Body of pancreas (tissue), 4 donors: ENCODE results near the gene CNTLN. TPM values are rescaled to one million over a fixed set of nuclear protein-coding genes. Genes with fewer than 3 reads are reported as not detected.
"Not testable (repeated sequence)": the region's sequence is repeated elsewhere in the genome, so short reads cannot be mapped to it uniquely, and the experiment has no call there.

Source experiments
- ATAC-seq: fragments of 150-250 bp; one replicate; pipeline ENCODE4 v1.9.1; 2016
- DNase-seq, 4 donors: peaks; one replicate each; pipeline ENCODE4 v3.0.0-alpha.2; 2019
- H3K27ac ChIP-seq, 4 donors: fragments of 200-600 bp; sonication (generic); 1 replicate in 3 of 4; 2 replicates in 1 of 4; pipeline versions ENCODE4 v1.5.1 to v1.6.1; 2016 to 2019; ENCODE audit warnings: mild to moderate bottlenecking in 1 of 4, mixed read lengths in 1 of 4, moderate library complexity in 1 of 4
- H3K27me3 ChIP-seq, 2 donors: fragments of 200-600 bp; sonication (generic); one replicate each; pipeline ENCODE4 v1.6.0; 2016; ENCODE audit warnings: mild to moderate bottlenecking in 1 of 2
- H3K36me3 ChIP-seq, 2 donors: fragments of 200-600 bp; sonication (generic); replicated peaks in 1 of 2; 2 replicates each; pipeline ENCODE4 v1.5.1; 2016; ENCODE audit warnings: low read depth in 2 of 2; ENCODE audit not compliant: insufficient read depth in 1 of 2
- H3K4me1 ChIP-seq: fragments of 200-600 bp; sonication (generic); one replicate; pipeline ENCODE4 v1.6.0; 2016
- H3K4me3 ChIP-seq, 2 donors: fragments of 200-600 bp; sonication (generic); 1 replicate in 1 of 2; 2 replicates in 1 of 2; pipeline ENCODE4 v1.5.1; 2016 to 2019
- H3K9me3 ChIP-seq, 3 donors: fragments of 200-600 bp; sonication (generic); 1 replicate in 2 of 3; 2 replicates in 1 of 3; pipeline ENCODE4 v1.5.1; 2016
- POLR2A ChIP-seq, 3 donors: fragments of 450-650 bp; IDR thresholded peaks; one replicate each; pipeline ENCODE4 v1.6.1; 2016; ENCODE audit warnings: antibody characterized with exemption in 3 of 3, mild to moderate bottlenecking in 2 of 3
- WGBS, 2 donors: methylation state at CpG; one replicate each; pipeline ENCODE4 v1.1.5; 2017; 5-methylcytosine and 5-hydroxymethylcytosine counted together
- intact Hi-C: fragments of 100-400 bp; cut with DNase I; formaldehyde crosslinking; loops from one replicate; pipeline ENCODE4 v1.15.1; 2023
- total RNA-seq, 2 donors: library from RNA; depleted of rRNA; stranded (reverse); fragments of >200 nt; gene quantifications; one replicate each; pipeline ENCODE4 v1.1.0, GENCODE V29; 2016
- TF ChIP-seq, protein P1 (sequence below), 7 experiments: fragments of 450-650 bp in 4 of 7; fragments of 200-600 bp in 3 of 7; sonication (generic) in 3 of 7; IDR thresholded peaks; one replicate each; pipeline ENCODE4 v1.5.1; 2016 to 2019; ENCODE audit warnings: antibody characterized with exemption in 7 of 7

CNTLN gene
- total RNA-seq, 2 donors from 2014 or later: 7.3 to 11.2 TPM

DNA sequence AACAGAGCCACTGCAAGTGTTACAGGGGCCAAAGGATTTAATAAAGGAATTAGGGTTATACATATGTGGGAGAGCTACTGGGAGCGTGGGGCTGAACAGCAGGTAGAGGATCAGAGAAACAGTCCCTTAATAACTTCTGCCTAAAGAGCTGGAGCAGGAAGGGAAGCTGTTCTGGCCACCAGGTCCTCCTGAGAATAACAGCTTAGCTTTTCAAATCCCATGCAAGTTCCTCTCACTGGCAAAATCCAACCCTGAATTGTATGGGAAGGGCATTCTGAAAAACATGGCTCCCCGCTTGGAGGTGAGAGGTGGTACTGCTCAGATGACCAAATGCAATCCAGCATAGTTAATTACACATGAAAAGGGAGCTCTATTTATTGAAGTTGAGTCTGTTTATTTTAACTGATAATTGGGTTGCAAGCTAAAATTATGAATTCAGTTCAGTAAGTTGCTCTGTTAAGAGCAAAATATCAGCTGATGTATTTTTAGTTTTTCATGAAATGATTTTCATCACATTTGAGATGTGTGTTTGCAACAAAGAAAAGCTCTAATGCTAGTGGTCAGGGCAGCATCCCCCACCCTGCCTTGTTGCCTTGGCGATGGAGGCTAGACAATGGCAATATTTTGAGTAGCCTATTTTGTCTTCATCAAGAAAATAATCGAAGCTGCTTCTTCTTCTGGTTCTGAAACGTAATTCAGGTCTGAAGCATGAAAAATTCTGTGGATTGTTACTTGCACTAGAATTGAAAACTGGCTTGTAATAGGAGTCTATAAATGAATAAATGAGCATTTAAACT lies 385.6 kb downstream of the CNTLN start:
- Histone ChIP-seq H3K9me3 (no peaks in the 10 kb centered on the region), H3K36me3 (no peaks in the 10 kb centered on the region), H3K4me1 (peaks cover 3% of the 10 kb centered on the region), H3K27ac (no peak overlapping the region), H3K4me3 (no peak overlapping the region), H3K27me3 (no peaks in the 10 kb centered on the region)
- no peak for TF ChIP-seq POLR2A (IDR thresholded peaks at IDR 0.05)
- TF ChIP-seq, protein P1, sequence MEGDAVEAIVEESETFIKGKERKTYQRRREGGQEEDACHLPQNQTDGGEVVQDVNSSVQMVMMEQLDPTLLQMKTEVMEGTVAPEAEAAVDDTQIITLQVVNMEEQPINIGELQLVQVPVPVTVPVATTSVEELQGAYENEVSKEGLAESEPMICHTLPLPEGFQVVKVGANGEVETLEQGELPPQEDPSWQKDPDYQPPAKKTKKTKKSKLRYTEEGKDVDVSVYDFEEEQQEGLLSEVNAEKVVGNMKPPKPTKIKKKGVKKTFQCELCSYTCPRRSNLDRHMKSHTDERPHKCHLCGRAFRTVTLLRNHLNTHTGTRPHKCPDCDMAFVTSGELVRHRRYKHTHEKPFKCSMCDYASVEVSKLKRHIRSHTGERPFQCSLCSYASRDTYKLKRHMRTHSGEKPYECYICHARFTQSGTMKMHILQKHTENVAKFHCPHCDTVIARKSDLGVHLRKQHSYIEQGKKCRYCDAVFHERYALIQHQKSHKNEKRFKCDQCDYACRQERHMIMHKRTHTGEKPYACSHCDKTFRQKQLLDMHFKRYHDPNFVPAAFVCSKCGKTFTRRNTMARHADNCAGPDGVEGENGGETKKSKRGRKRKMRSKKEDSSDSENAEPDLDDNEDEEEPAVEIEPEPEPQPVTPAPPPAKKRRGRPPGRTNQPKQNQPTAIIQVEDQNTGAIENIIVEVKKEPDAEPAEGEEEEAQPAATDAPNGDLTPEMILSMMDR (IDR thresholded peaks at IDR 0.05): no peak
- ATAC-seq (no peak), DNase-seq (no peak)
- WGBS, 2 donors: 70 to 83% methylated on average over 5 of the region's 5 CpGs
- intact Hi-C loops: no loop called here

DNA sequence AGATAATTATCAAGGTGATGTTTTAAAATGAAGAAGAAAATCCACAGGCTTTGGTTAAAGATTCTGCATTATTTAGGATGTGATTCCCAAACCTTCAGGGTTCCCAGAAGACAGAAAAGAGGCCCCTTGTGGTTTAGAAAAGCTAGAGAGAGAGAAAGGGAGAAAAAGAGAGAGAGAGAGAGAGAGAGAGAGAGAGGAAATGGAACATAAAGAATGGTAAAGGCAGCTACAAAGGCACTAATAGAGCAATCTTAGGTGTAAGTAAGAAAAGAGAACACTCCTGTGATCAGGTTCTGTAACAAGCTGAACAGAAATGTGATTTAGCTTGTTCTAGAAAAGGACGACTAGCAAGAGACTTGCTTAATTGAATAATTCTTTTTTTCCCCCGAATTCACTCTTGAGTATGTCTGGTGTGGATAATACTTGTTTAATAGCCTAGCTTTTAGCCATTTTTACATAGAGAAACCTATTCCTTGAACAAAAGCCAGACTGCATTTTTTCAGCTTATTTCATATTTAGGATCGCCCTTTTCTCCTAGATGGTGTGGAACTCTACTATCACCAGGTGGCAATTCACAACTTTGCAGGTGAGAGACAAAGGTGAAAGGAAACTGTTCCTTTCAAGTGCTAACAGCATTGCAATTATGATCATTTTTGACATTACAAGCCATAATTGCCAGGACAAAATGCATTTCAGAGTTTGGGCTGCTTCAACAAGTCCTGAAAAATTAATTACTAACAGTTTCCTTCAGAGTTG lies 386.4 kb downstream of the CNTLN start:
- H3K9me3 ChIP-seq: no peaks in the 10 kb centered on the region
- DNase-seq (no peak), ATAC-seq (no peak)
- no peak overlapping the region for H3K4me3 ChIP-seq
- intact Hi-C loops: no loop called here
- 67 to 68% methylated on average over 3 of the region's 3 CpGs for WGBS, 2 donors
- H3K4me1 ChIP-seq: peaks cover 3% of the 10 kb centered on the region
- TF ChIP-seq, protein P1 (IDR thresholded peaks at IDR 0.05): no peak
- no peak for TF ChIP-seq POLR2A (IDR thresholded peaks at IDR 0.05)
- H3K27ac ChIP-seq: no peak overlapping the region
- no peaks in the 10 kb centered on the region for H3K27me3 ChIP-seq
- H3K36me3 ChIP-seq: no peaks in the 10 kb centered on the region

DNA sequence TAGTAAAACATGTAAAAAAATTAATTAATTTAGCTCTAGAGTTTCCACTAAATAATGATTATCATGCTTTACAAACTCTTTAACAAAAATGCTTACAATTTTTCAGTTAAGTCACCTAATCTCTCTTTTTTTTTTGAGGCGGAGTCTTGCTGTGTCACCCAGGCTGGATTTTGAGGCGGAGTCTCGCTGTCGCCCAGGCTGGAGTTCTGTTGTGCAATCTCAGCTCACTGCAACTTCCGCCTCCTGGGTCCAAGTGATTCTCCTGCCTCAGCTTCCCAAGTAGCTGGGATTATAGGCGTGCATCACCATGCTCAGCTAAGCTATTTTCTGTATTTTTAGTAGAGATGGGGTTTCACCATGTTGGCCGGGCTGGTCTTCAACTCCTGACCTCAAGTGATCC lies 391.9 kb downstream of the CNTLN start:
- H3K4me1 ChIP-seq, DNase-seq, H3K4me3 ChIP-seq, intact Hi-C loops, ATAC-seq, H3K36me3 ChIP-seq, H3K27me3 ChIP-seq, H3K9me3 ChIP-seq, H3K27ac ChIP-seq: not testable (repeated sequence)
- WGBS, 2 donors: 75 to 76% methylated on average over 7 of the region's 7 CpGs

DNA sequence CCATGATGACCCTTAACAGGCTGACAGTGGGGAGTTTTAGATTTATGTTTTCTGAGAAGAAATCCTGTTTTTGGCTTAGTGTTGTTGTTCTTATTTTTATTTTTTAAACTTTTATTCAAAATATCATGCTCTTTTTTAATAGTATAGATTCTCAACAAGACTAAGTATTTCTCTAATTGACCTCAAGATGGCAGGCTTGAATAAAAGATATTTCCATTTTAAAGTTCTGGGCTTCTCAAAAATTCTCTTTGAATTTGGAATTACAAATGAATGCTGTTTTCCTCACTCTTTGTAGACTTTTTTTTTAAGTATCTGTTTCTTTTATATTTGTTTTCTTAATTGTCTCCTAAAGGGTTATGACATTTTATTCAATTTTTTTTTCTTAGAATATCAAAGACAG lies 394.0 kb downstream of the CNTLN start:
- no peak overlapping the region for H3K27ac ChIP-seq
- H3K36me3 ChIP-seq: no peaks in the 10 kb centered on the region
- ATAC-seq (no peak), DNase-seq (no peak)
- TF ChIP-seq POLR2A (IDR thresholded peaks at IDR 0.05): no peak
- TF ChIP-seq, protein P1 (IDR thresholded peaks at IDR 0.05): peak in 4 of 7 experiments; percentile 9 to 28 (median 17)
- H3K9me3 ChIP-seq: no peaks in the 10 kb centered on the region
- H3K27me3 ChIP-seq: no peaks in the 10 kb centered on the region
- no peaks in the 10 kb centered on the region for H3K4me1 ChIP-seq
- H3K4me3 ChIP-seq: no peak overlapping the region
- intact Hi-C loops: no loop called here

DNA sequence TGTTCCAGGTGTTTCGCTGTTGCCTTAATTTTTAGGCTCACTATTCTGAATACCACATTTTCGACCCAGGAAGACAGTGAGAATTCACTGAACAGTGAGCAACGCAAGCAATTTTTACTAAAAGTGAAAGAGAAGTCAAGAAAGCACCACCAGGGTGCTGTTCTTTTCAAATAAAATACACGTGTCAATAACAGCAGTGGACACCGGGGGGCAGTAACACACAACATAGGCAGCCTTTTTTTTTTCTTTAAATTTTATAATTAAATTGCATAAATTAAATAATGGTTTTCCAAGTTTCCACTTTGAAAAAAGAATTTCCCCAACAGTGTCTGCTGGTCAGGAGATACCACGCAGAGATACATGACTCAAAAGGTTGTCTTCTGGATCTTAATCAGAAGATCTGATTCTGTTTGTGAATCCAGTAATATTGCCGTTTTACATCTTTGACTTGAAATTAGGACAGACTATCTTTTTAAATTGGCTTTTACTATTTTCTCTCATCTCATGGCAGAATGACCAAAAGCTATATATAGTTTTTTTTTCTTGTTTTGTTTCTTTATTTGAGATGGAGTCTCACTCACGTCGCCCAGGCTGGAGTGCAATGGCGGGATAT lies 396.9 kb downstream of the CNTLN start:
- DNase-seq (peak; percentile 24 to 64 (median 44)), ATAC-seq (peak; percentile 56)
- Histone ChIP-seq H3K36me3 (no peaks in the 10 kb centered on the region), H3K27me3 (no peaks in the 10 kb centered on the region), H3K27ac (no peak overlapping the region), H3K9me3 (no peaks in the 10 kb centered on the region), H3K4me3 (no peak overlapping the region), H3K4me1 (no peaks in the 10 kb centered on the region)
- 40 to 41% methylated on average over 10 of the region's 10 CpGs for WGBS, 2 donors
- TF ChIP-seq, protein P1 (IDR thresholded peaks at IDR 0.05): peak in 6 of 7 experiments; percentile 52 to 71 (median 64)
- TF ChIP-seq POLR2A (IDR thresholded peaks at IDR 0.05): no peak
- intact Hi-C loops: no loop called here
